Measurements from ENCODE around the gene RXFP1.

RXFP1 gene

GRCh38 chr4:158664806-158665205 is 143.1 kb downstream of the RXFP1 start:
- DNase-seq (ENCODE audit: extremely low read depth, insufficient read length), result no peak
- Histone ChIP-seq H3K27me3 (replicated peaks; ENCODE audit: control insufficient read depth, insufficient read depth, low read length) (no peaks in the 10 kb centered on the region), H3K36me3 (ENCODE audit: control insufficient read depth, insufficient read depth, low read length) (no peaks in the 10 kb centered on the region; the same call in 1 of the 2 replicates), H3K4me3 (replicated peaks; ENCODE audit: low read depth, low read length) (no peak overlapping the region)
- TF ChIP-seq CTCF (IDR thresholded peaks at IDR 0.05; ENCODE audit: insufficient read depth, low read length, poor library complexity, severe bottlenecking), result no peak

GRCh38 chr4:158666892-158667291 is 145.2 kb downstream of the RXFP1 start:
- TF ChIP-seq CTCF (IDR thresholded peaks at IDR 0.05; ENCODE audit: insufficient read depth, low read length, poor library complexity, severe bottlenecking), result no peak

DNA sequence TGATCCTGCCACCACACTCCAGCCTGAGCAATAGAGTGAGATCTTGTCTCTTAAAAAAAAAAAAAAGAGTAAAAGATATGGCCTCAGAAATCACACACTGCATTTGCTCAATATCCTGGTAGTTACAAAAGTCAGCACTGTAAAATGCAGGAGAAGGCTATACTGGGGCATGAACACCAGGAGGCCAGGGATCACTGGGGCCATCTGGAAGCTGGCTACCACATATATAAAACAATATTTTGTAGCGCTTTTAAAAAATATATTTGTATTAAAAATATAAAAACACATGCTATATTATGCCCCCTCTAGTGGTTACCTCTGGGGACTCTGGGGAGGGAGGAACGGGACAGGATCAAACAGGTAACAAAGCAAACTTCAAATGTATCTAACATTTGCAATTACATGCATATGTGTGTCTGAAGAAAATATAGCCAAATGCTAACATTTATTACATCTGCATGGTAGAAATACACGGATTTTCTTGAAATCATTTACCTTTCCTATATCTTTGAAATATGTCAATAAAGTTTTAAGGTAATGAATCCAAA is 146.0 kb downstream of the RXFP1 start:
- Histone ChIP-seq H3K4me3 (replicated peaks; ENCODE audit: low read depth, low read length) (no peak overlapping the region), H3K36me3 (ENCODE audit: control insufficient read depth, insufficient read depth, low read length) (no peaks in the 10 kb centered on the region; the same call in 1 of the 2 replicates), H3K27me3 (replicated peaks; ENCODE audit: control insufficient read depth, insufficient read depth, low read length) (no peaks in the 10 kb centered on the region)
- no peak for DNase-seq (ENCODE audit: extremely low read depth, insufficient read length)
- peak; percentile 76 for TF ChIP-seq CTCF (IDR thresholded peaks at IDR 0.05; ENCODE audit: insufficient read depth, low read length, poor library complexity, severe bottlenecking)

More at GRCh38 chr4:158666892-158667291, 145.2 kb downstream of the RXFP1 start:
- Histone ChIP-seq H3K27me3 (replicated peaks; ENCODE audit: control insufficient read depth, insufficient read depth, low read length) (no peaks in the 10 kb centered on the region), H3K36me3 (ENCODE audit: control insufficient read depth, insufficient read depth, low read length) (no peaks in the 10 kb centered on the region; the same call in 1 of the 2 replicates), H3K4me3 (replicated peaks; ENCODE audit: low read depth, low read length) (no peak overlapping the region)
- no peak for DNase-seq (ENCODE audit: extremely low read depth, insufficient read length)

DNA sequence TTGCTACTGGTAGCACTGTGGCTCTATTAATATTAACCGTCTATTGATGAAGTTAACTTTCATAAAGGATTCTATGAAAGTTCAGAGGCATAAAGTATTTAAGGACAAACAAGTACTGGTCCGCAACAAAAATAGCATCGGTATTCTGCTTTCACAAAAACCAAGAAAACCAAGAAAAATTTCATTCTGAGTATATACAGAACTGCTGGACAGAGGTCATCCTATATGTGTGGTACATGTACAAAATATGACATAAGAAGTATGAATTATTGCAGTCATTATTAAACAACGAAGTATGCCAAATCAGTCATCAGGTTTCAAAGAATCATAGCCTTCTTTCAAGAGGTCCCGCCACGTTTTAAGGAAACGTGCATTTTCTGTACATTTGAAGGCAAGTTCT is 147.6 kb downstream of the RXFP1 start:
- H3K27me3 ChIP-seq (replicated peaks; ENCODE audit: control insufficient read depth, insufficient read depth, low read length), result no peaks in the 10 kb centered on the region
- TF ChIP-seq CTCF (IDR thresholded peaks at IDR 0.05; ENCODE audit: insufficient read depth, low read length, poor library complexity, severe bottlenecking), result no peak
- H3K36me3 ChIP-seq (ENCODE audit: control insufficient read depth, insufficient read depth, low read length), result no peaks in the 10 kb centered on the region; the same call in 1 of the 2 replicates
- DNase-seq (ENCODE audit: extremely low read depth, insufficient read length), result no peak
- H3K4me3 ChIP-seq (replicated peaks; ENCODE audit: low read depth, low read length), result no peak overlapping the region

- TF ChIP-seq CTCF (IDR thresholded peaks at IDR 0.05; ENCODE audit: insufficient read depth, low read length, poor library complexity, severe bottlenecking), result no peak
- DNase-seq (ENCODE audit: extremely low read depth, insufficient read length), result peak; percentile 78
- Histone ChIP-seq H3K36me3 (ENCODE audit: control insufficient read depth, insufficient read depth, low read length) (no peaks in the 10 kb centered on the region), H3K27me3 (replicated peaks; ENCODE audit: control insufficient read depth, insufficient read depth, low read length) (no peaks in the 10 kb centered on the region), H3K4me3 (replicated peaks; ENCODE audit: low read depth, low read length) (peak overlapping the region; percentile 98)
Observed at GRCh38 chr4:158670975-158671664, 149.4 kb downstream of the RXFP1 start.
